Endothelial cell of umbilical vein (primary cell): ENCODE measurements around the gene CACNA2D3. TPM values are rescaled to one million over a fixed set of nuclear protein-coding genes. Genes with fewer than 3 reads are reported as not detected.

Experiments
- BruUV-seq: library from RNA; stranded (reverse); fragments of 400-500 nt; replicated peaks from 2 replicates; lab custom pipeline; 2021; lab: Mats Ljungman, UMichigan
- CTCF ChIA-PET: fragments of 300-600, 350-600 bp; sonication (Branson Sonifier 250); formaldehyde crosslinking; loops from one replicate; lab custom pipeline; 2021; ENCODE audit warnings: antibody characterized with exemption, inconsistent platforms; lab: Charles Lee
- POLR2A ChIA-PET: fragments of 300-600, 350-600 bp; sonication (Branson Sonifier 250); formaldehyde crosslinking; loops from one replicate; lab custom pipeline; 2021; ENCODE audit warnings: antibody characterized with exemption, inconsistent platforms; lab: Charles Lee
- DNase-seq: peaks from one replicate; pipeline ENCODE4 v3.0.0-alpha.2; 2011; ENCODE audit warnings: low read depth, low spot score
- FAIRE-seq: peaks from 2 replicates; lab custom pipeline; 2011; peaks lifted over from hg19 to GRCh38; lab: Jason Lieb, UNC
- H2AFZ ChIP-seq: 2 replicates; pipeline ENCODE4 v1.6.0; 2012; ENCODE audit warnings: low read depth, low read length, control low read depth, inconsistent platforms
- H3K27ac ChIP-seq: 2 replicates; pipeline ENCODE4 v1.5.1; 2011; ENCODE audit warnings: low read depth, mild to moderate bottlenecking, control low read depth, low read length, moderate library complexity; ENCODE audit not compliant: insufficient read depth
- H3K27me3 ChIP-seq, 2 experiments: 2 replicates each; pipeline versions ENCODE4 v1.6.0 to v1.6.1; 2011; ENCODE audit warnings: low read length in 2 of 2, mixed read lengths in 1 of 2; ENCODE audit not compliant: control insufficient read depth in 2 of 2, insufficient read depth in 2 of 2
- H3K36me3 ChIP-seq, 2 experiments: 2 replicates in 1 of 2; 3 replicates in 1 of 2; pipeline ENCODE4 v1.5.1; 2011; ENCODE audit warnings: low read length in 2 of 2, mild to moderate bottlenecking in 1 of 2, moderate library complexity in 1 of 2; ENCODE audit not compliant: control insufficient read depth in 2 of 2, insufficient read depth in 2 of 2; ENCODE audit errors: extremely low read depth in 1 of 2
- H3K4me1 ChIP-seq: 3 replicates; pipeline ENCODE4 v1.5.1; 2011; ENCODE audit warnings: mild to moderate bottlenecking, low read length; ENCODE audit not compliant: control insufficient read depth, insufficient read depth; ENCODE audit errors: extremely low read depth
- H3K4me2 ChIP-seq: 2 replicates; pipeline ENCODE4 v1.6.1; 2011; ENCODE audit warnings: low read length, control low read depth, mixed read lengths; ENCODE audit not compliant: insufficient read depth
- H3K4me3 ChIP-seq, 3 experiments: fragments of 200-600 bp in 1 of 3; sonication (generic), shearing (Covaris generic) in 1 of 3; replicated peaks in 1 of 3; 2 replicates each; pipeline ENCODE4 v1.5.1; 2011 to 2016; ENCODE audit warnings: control low read depth in 3 of 3, low read length in 3 of 3, mild to moderate bottlenecking in 2 of 3, inconsistent platforms in 1 of 3, low read depth in 1 of 3, moderate library complexity in 1 of 3; ENCODE audit not compliant: insufficient read depth in 1 of 3
- H3K79me2 ChIP-seq: 2 replicates; pipeline ENCODE4 v1.6.0; 2012; ENCODE audit warnings: low read length, inconsistent platforms; ENCODE audit not compliant: control insufficient read depth, insufficient read depth
- H3K9ac ChIP-seq: replicated peaks from 2 replicates; pipeline ENCODE3; 2011; ENCODE audit warnings: low read length, control low read depth; ENCODE audit not compliant: insufficient read depth; ENCODE audit errors: extremely low read depth
- H3K9me1 ChIP-seq: replicated peaks from 3 replicates; pipeline ENCODE4 v1.6.0; 2011; ENCODE audit warnings: mild to moderate bottlenecking, low read length; ENCODE audit not compliant: control insufficient read depth, insufficient read depth; ENCODE audit errors: extremely low read depth
- H3K9me3 ChIP-seq: replicated peaks from 2 replicates; pipeline ENCODE4 v1.5.1; 2012; ENCODE audit warnings: low read length, inconsistent platforms; ENCODE audit not compliant: control insufficient read depth, insufficient read depth
- H4K20me1 ChIP-seq: replicated peaks from 2 replicates; pipeline ENCODE3; 2011; ENCODE audit warnings: mild to moderate bottlenecking, low read length; ENCODE audit not compliant: control insufficient read depth, insufficient read depth; ENCODE audit errors: extremely low read depth
- EZH2 ChIP-seq: IDR thresholded peaks from 2 replicates; pipeline ENCODE4 v1.6.1; 2012; ENCODE audit warnings: borderline replicate concordance, low read depth, mild to moderate bottlenecking, moderate library complexity, low read length, inconsistent platforms; ENCODE audit not compliant: severe bottlenecking
- FOS ChIP-seq: IDR thresholded peaks from 2 replicates; pipeline ENCODE4 v1.6.1; 2011; ENCODE audit warnings: mild to moderate bottlenecking, low read length, moderate library complexity, borderline replicate concordance; ENCODE audit not compliant: insufficient read depth
- GATA2 ChIP-seq: IDR thresholded peaks from 2 replicates; pipeline ENCODE4 v1.7.0; 2011; ENCODE audit warnings: low read depth, mild to moderate bottlenecking, moderate library complexity, mixed read lengths, low read length; ENCODE audit not compliant: insufficient read length, insufficient read depth
- JUN ChIP-seq: IDR thresholded peaks from 2 replicates; pipeline ENCODE4 v1.6.1; 2011; ENCODE audit warnings: borderline replicate concordance, low read depth; ENCODE audit not compliant: insufficient read length, insufficient read depth
- MAX ChIP-seq: IDR thresholded peaks from 2 replicates; pipeline ENCODE4 v1.6.1; 2011; ENCODE audit not compliant: insufficient read depth, insufficient read length
- MYC ChIP-seq: IDR thresholded peaks from one replicate; pipeline ENCODE4 v1.6.1; 2011; ENCODE audit warnings: mild to moderate bottlenecking, low read depth, low read length
- POLR2A ChIP-seq: IDR thresholded peaks from 2 replicates; pipeline ENCODE4 v1.6.1; 2012; ENCODE audit warnings: low read depth, mild to moderate bottlenecking, control low read depth, low read length
- POLR2AphosphoS5 ChIP-seq: IDR thresholded peaks from 2 replicates; pipeline ENCODE4 v1.6.1; 2012; ENCODE audit warnings: low read depth, mild to moderate bottlenecking, control low read depth, low read length, moderate library complexity; ENCODE audit not compliant: insufficient read depth
- dilution Hi-C: fragments of 300-500 bp; cut with MboI; formaldehyde crosslinking; loops from one replicate; pipeline ENCODE4 v1.15.0; 2019; ENCODE audit warnings: low sequenced_read_pairs; ENCODE audit not compliant: extremely low pct_ligation_motif_present
- intact Hi-C: fragments of 100-400 bp; cut with micrococcal nuclease; formaldehyde crosslinking; loops from one replicate; pipeline ENCODE4 v1.10.0; 2022
- polyA plus RNA-seq, 4 experiments: library from polyadenylated mRNA; depleted of rRNA in 3 of 4; stranded (reverse) in 3 of 4; unstranded in 1 of 4; fragments of >200 nt; gene quantifications; 2 replicates each; pipeline versions ENCODE4 v1.2.1 to v1.2.3, GENCODE V29; 2011 to 2012; ENCODE audit warnings: missing spikeins in 1 of 4
- total RNA-seq: library from RNA; stranded (reverse); gene quantifications from 2 replicates; pipeline ENCODE4 v1.2.3, GENCODE V29; 2021

CACNA2D3 gene
- total and polyA plus RNA-seq, 2 donors (not counting 3 experiments of a cell fraction or from before 2014, with no cell fraction given): not detected

DNA sequence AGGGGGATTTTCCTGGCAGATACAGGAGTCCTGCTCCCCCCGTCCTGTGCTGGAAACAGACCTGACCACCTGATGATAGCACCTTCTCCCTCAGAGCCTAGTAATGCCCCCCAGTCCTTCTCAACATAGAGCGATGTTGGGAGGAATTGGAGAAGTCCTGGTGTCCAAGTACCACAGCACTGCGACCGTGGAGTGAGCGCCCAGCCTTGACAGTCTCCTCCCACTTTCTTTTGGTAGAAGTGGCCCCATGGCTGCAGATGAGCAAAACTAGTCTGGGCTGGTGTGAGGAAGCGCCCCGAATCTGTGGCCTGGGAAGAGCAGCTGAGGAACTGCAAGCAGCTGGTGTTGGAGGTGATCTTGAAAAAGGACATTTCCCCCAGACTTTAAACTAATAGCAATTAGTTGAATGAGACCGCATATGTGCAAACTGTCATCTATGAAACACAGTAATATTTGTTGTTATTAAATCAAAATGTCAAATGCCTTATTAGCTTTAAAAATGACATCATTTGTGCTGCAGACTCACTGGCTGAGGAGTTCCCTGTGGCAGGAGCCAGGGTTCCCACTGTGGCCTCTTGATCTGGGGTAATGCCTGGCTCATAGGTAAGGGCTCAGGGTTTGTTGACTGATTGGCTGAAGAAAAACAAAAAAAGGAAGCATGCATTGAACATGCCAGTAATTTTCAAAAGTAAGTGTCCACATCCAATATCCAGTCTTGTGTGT is 121.8 kb downstream of the CACNA2D3 start:
- Histone ChIP-seq H3K9ac (no peak overlapping the region), H3K36me3 (no peaks in the 10 kb centered on the region), H3K4me2 (no peak overlapping the region), H3K27ac (no peak overlapping the region), H3K27me3 (no peaks in the 10 kb centered on the region), H2AFZ (no peak overlapping the region), H3K79me2 (no peaks in the 10 kb centered on the region), H3K4me3 (no peak overlapping the region), H3K9me1 (no peaks in the 10 kb centered on the region), H4K20me1 (no peaks in the 10 kb centered on the region), H3K9me3 (no peaks in the 10 kb centered on the region), H3K4me1 (no peaks in the 10 kb centered on the region)
- BruUV-seq: no TSS peak
- POLR2A ChIA-PET: no interaction called here
- intact Hi-C loops: no loop called here
- TF ChIP-seq MAX: no peak
- no peak for TF ChIP-seq GATA2
- TF ChIP-seq JUN: no peak
- TF ChIP-seq EZH2: no peak
- TF ChIP-seq MYC: no peak
- no peak for TF ChIP-seq POLR2AphosphoS5
- TF ChIP-seq POLR2A: no peak
- no peak for TF ChIP-seq FOS
- no peak for FAIRE-seq
- dilution Hi-C loops: no loop called here
- DNase-seq: no peak
- CTCF ChIA-PET: no interaction called here
